Fibroblast of upper back skin (primary cell): ENCODE results near the gene SDHC.
A peak's percentile ranks its signal among the peaks of the same experiment; 100 is the strongest.

Experiments
- DNase-seq: peaks from one replicate; pipeline ENCODE4 v3.0.0-alpha.2; 2013

SDHC gene, protein sequence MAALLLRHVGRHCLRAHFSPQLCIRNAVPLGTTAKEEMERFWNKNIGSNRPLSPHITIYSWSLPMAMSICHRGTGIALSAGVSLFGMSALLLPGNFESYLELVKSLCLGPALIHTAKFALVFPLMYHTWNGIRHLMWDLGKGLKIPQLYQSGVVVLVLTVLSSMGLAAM

DNA sequence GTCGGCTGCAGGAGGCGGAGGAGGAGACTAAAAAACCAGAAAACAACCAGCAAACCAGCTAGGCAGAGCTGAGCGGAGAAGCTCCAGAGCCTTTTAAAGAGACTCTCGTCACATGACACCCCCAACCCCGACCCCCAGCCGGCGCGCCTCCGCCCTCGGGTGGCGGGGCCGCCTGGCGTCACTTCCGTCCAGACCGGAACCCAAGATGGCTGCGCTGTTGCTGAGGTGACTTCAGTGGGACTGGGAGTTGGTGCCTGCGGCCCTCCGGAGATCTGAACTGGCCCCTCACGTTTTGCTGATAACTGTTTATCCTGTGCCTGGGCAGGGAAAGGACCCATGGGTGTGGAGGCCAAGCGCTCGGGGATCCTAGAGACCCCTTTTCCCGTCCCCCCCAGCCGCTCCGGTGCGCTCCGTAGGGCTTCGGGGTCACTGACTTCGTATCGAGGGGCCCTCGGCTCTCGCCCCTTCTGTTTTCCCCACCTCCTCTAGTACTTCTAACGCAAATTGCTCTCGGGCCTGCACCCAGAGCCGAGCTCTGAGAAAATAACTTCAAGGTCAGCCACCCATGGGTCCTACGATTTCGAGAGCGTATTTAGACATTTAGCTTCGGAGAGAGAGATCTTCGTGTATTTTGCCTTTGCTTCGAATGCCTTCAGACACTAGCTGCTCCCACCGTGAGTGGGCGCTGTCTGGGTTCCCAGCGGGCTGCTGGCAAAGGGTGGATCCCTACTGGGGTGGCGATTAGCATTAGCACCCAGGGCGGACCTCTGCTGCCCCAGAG, at the start of gene SDHC:
SDHC (plus strand) TSS at position 181 of the 781 bp plus-strand sequence; CDS start at position 206, 25 bp downstream.
- DNase-seq, result peak; percentile 87

DNA sequence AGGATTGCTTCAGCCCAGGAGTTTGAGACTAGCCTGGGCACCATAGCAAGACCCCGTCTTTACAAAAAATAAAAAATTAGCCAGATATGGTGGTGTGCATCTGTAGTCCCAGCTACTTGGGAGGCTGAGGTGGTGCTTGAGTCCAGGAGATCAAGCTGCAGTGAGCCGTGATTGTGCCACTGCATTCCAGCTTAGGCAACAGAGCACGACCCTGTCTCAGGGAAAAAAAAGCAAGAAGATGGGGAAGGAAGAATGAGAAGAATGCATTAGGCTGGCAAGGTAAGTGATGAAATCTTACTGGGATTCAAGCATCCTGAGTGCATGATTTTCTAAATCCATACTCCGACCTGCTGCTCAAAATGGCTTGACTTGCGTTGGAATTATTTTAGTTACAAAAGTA, 48.9 kb upstream of the SDHC start:
- DNase-seq, result no peak

DNA sequence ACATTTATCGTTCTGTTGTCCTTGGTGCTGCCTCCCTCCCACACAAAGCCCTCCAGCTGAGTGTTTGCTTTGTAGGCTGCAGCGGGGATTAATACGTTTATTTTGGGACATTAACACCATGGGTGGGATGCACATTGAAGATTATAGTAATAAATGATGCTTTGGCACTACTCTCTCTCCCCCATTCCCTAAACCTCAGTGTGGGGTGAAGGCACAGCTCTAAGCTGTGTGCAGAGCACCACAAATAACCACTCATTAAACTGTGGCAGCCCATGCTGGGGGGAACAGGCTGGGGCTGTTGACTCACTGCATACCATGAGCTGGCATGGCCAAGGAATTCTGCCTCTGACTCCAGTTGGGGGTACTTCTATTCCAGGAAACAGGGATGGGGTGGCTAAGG, 48.0 kb upstream of the SDHC start:
- DNase-seq, result no peak

DNA sequence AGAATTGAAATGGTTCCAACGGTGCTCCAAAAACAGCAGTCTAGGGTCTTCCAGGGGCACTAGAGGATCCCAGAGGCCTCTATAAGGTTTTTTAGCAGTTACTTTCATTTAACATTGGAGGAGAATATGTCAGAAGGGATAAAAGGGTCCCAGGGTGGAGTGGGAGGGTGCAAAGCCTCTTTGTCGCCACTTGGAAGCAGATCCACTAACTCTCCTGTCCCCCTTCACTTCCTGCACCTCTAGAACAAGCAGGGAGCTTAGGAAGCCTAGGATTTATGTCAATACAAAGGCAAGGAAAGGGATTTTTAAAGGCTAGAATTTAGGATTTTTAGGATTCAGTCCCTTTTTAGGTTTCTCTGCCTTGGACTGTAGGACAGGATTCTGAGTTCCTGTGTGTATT, 47.3 kb upstream of the SDHC start:
- DNase-seq, result no peak

DNA sequence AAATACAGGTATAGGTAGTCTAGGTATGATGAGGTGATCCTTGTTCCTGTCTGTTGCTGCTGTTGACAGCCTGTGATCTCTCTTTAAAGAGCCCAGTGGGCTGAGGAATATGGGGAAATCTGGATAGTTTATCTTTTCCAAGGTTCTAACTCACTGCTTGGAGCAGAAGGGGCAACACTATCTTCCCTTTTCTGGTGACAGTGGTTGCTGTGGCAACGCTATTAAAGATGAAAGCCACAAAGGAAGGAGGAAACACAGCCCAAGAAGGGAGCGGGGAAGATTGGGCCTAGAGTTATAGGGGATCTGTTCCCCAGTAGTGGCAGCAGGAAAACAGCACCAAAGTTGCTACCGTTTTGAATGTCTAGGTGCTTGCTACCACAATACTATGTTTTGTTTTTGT, 46.9 kb upstream of the SDHC start:
- DNase-seq, result no peak

DNA sequence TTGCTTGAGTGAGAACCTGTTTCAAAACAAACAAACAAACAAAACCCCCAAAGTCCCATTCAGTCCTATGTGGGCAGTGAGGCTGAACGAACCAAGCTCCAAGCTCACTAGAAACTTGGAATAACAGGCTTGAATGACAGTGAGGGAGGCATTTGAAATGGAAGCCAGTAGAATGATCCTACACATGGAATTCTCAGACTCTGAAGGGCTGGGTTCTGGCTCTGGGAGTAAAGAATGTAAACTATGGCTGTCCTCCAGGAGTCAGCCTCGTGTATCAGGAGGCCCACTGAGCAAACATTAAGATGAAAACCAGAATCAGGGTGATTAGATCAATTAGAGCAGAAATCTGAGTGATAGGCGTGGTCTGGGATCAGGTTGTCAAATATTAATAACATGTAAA, 40.8 kb upstream of the SDHC start:
- peak; percentile 9 for DNase-seq

DNA sequence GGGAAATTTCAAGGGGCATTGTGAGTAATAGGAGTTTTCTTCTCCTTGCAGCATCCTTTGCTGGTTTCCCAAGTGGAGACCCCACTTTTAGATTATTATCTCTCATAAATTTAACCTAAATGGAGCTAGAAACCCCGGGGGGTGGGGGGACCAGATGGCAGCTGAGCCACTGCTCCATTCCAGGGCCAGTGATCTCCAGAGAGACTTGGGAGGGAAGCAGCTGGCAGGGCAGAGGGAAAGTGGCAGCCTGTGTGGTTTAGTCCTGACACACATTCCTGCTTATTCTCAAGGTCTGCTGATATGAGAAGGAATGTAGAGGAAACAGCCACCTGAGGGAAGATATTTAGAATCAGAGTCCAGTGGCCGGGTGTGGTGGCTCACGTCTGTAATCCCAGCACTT, 39.3 kb upstream of the SDHC start:
- no peak for DNase-seq

DNA sequence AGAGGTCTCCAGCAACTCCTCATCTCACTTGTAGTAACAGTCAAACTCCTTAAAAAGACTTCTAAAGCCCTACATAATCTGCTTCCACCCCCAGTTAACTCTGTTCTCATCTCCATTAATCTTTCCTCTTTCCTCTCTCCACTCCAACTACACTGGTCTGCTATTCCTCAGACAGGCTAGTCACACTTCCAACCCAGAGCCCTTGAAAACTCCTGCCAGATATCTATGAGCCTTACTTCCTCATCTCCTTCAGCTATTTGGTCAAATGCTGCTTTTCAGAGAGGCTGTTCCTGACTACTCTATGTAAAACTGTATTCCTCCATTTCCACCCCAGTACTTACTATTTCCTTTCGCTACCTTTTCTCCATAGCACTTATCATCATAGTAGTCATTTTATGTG, 31.2 kb upstream of the SDHC start:
- no peak for DNase-seq

DNA sequence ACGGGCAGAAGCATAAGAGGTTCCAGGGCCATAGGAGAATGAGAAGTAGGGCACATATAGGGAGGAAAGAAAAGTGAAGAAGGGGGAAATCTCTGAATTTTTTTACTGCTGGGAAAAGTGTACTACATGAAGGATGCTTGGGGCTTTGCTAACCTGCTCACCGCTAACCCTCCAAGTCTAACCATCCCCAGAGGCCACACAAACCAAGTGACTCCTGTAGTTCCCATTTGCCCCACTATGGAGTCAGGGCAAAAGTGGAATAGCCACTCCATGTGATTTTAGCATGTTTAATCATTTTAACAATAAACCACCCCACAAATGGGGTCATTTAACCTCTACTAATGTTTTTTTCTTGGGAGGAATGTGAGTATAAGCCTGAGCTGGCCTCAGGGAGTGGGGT, 29.1 kb upstream of the SDHC start:
- no peak for DNase-seq

DNA sequence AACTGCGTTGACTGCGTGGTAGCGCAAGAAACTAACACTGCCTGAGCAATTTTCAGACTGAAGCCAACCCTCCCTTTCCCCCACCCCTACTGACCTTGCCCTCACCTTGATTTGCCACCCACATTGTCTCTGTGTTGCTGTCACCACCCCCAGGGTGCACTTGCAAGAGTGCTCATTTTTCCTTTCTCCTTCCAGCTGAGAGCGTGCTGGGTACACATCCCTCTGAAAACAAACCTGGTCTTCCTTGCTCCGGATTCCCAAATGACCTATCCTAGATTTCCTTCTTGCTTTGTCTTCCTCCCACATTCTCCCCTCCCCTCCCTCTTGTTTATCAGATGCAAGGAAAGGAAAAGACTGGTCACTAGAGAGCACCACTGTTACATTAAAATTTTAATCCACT, 28.7 kb upstream of the SDHC start:
- DNase-seq, result no peak

DNA sequence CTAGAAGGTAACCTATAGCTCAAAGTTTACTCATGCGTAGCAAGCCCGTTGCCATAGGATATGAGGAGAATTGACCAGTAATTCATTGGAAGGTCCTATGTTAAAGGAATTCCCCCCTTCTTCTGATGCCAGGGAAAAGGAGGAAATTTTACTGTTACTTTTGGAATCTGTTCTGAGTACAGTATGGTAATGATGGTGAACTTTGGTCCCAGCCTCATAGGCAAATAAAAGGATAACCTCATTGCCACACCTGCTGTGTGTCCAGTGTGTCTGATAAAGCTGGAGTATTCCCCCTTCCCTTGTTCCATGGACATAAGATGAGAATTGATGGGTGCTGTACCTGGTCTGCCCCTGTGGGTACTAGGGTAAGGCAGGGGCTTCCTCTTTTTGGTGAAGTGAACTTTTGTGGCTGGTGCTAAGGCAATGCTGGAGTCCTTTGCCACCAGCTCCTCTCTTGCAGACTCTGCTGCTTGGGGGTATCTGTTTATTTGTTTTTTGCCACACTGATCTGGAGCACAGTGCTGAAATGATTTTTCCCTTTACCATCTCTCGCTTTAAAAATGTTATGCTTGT, 26.6 kb upstream of the SDHC start:
- no peak for DNase-seq

DNA sequence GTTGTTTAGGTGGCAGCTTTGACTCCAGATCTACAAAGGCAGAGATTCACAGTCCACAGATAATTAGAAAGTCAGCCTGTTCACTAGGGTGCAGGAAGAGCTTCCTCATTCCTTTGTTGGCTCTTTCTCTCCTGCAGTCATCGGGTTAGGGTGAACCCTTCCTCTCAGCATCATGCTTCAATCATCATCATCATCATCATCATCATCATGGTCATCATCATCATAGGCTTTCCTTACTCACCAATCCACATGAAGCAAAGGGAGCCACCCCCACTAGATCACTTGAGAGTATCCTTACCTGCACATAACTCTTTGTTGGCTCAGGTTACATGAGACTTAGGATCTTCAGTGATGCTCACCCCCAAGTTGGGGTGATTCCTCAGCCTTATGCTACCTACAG, 23.4 kb upstream of the SDHC start:
- DNase-seq, result no peak

DNA sequence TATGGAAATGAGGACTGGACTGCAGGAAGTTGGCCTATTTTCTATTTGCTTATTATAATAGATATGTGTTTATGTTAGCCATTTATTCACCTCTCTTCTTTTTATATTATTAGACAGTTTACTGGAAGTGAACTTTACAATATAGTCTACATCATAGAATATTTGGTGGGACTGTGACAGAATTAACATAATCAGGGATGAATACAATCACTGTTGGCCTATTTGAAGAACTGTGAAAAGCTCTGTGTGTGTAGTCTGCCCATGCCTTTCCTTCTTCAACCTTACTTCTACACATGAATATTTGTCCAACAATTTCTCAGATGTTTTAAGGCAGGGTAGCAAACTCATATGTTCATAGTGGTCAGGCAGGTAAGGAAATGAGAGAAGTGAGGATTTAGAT, 16.8 kb upstream of the SDHC start:
- no peak for DNase-seq

DNA sequence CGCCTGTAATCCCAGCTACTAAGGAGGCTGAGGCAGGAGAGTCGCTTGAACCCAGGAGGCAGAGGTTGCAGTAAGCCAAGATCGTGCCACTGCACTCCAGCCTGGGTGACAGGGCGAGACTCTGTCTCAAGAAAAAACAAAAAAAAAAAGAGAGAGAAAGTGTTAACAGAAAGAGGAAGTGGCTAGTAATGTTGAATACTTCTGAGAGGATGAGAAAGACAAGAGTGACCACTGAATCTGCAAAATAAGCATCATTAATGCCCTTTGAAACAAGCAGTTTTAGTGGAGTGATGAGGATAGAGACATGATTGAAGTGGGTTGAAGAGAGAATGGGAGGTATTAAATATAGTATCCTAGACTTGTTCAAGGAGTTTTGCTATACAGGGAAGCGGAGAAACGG, 16.1 kb upstream of the SDHC start:
- no peak for DNase-seq

DNA sequence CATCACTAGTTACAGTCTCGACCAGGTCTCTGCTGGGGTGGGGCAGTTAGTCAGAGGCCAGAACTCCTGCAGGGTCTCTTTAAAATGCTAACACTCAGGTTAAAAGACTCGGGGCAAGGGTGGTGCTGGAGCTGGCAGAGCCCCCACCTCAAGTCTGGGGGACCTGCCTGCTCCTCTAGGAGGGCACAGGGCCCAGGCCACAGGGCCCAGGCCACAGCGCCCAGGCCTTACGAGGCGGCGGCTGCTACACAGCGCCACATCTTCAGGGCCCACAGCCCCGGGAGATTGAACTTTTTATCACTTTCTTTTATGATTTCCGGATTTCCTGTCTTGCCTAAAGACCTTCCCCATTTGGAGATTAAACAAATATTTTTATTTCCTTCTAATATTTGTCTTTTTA, 14.8 kb upstream of the SDHC start:
- DNase-seq, result no peak

DNA sequence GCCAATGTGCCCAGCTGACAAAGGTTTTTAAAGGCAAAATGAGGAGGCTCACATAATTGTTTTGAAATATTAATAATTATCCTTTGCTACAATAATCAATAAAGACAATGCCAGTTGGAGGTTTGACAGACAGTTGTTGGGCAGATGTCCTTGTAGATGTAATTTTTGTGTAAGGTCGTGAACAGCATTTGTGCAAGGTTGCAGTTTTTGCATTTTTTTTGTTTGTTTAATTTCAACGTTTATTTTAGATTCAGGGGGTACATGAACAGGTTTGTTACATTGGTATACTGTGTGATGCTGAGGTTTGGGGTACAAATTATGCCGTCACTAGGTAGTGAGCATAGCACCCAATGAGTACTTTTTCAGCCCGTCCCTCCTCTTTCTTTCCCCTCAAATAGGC, 13.7 kb upstream of the SDHC start:
- DNase-seq, result no peak

DNA sequence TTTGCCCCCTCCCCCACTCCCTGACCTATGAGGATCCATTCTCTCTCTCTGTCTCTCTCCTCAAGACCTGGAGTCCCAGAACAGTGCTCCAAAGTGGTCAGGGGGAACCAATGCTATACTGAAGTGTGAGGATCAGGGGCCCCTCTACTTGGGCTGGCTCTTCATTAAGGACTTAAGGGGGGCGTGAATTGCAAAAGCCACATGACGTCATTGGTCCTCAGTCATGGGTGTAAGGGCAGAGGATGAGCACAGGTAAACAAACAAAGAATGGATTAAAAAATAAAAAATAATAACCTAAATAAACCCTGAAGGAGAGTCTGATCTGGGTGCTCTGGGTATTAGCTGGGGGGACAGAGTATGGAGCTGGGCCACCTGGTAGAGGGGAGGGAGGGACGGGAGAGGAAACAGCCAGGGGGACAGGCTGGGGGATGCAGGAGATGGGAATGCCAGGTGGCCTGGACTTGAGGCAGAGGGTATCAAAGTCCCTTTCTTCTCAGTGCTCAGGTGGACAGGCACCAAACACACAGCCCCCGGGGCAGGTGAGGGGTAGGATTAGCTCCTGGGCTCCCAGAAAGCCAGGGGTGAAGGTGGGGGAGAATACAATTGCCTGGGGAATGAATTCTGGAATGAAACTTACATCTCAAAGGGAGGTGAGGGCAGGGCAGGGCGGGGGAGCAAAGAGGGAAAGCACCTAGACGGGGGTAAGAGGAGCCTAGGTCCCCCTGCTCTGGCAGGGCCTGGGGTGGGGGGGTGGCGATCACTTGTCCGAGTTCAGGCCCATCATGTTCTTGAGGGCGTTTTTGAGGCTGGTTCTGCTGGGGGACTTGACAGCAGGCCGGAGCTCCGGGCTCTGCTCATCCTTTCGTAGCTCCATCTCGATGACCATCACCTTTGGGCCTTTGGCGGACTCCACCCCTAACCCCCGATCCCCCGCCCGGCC, 9.0 kb upstream of the SDHC start:
- no peak for DNase-seq

DNA sequence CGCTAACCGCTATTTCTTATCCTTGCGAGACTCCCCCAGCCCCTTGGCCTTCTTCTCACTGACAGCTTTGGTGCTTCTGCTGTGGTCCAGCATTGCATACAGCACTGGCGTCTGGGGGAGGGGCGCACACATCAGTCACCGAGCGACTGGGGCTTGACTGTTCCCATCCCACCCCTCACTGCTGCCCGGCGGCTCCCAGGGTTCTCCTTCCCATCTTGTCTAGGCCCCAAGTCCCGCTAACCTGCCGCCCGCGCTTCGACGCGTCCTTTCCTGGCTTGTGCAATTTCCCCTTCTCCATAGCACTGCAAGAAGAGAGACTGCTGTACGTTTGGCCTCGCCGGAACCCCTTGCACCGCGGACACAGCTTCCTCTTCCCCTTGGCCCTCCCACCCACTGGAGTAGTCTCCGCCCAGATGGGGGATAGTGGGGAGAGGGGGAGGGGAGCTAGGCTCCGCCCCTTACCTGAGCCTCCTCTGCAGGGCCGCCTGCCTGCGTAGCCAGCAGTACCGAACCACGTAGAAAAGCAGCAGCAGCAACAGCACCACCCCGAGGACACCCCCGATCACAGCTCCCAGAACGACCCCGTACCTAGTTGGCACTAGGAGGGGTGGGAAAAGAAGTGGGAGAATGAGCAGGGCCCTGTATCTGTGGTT, 8.2 kb upstream of the SDHC start:
- peak; percentile 49 for DNase-seq

DNA sequence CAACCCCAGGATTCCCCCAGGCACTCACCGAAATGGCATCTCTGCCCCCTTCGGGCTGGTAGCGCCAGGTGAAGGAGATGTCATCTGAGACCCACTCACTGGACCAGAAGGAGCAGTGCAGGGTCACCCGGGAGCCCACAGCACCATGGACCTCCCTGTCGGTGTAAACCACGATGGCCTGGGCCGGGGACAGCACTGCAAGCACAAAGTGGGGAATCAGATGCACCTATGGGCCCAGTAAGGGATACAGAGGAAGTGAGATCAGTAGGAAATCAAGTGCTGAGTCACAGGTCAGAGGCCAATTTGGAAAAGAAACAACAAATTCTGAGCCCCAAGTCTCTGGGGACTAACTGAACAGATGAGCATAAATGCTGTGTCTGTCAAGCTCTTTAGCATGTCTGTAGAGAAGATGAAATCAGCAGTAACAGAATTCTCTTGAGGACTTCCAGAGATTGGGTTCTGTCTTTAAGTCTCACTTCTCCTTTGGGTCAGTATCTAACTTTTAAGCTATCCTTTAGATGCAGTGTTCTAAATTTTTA, 6.9 kb upstream of the SDHC start:
- DNase-seq, result peak; percentile 62

DNA sequence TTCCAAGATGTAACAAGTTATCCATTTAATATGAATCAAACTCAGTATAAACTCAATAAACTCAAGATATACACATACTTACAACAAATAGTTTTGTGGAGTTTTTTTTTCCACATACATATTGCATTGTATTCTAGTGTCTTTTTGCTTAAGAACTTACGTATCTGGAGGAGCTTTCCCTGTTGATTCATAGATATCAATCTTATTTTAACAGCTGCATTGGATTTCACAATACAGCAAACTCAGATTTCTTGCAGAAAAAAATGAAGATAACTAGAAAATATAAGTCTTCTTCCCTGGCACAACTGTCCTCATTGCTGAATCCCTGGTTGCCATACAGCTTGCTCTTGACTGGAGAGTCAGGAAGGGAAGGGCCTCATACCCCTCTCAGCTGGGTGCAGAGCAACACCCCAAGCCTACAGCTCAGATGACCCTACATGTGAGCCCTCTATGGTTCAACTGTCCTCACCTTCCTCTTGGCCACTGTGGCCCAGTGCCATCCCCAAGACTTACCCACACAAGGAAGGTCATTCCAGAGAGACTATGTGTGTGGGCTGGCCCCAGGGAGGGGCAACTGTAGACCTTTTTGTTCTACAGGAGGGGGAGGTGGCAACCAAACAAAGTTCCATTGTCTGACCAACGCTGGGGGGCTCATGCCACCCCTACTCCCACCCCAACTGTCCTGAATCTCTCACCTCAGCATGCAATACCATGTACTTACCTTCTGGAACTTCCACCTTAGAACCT, 6.1 kb upstream of the SDHC start:
- DNase-seq, result peak; percentile 24

DNA sequence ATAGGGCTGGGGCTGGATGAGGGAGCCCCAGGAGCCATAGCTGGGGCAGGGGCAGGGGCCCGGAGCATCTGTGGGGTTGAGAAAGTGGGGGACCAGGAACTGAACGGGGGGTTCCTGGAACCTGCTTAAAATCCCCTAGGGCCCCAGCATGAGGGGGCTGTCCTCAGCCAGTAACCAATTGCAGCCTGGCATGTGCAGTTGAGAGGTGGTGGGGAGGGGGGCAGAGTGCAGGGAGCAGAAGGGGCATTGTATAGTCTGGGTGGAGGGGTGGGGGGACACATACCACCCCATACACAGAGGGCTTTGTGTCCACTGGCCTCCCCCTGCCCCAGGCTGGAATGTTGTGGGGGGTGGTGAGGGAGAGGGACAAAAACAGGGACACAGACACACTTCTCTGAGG, 4.3 kb upstream of the SDHC start, which contains the start of gene MPZ:
MPZ (minus strand) TSS at position 101 of the 400 bp plus-strand sequence; CDS start at position 38, 63 bp downstream.
- DNase-seq, result no peak
